Melanocyte of skin (primary cell): ENCODE results near the gene MCOLN1. TPM values are rescaled to one million over a fixed set of nuclear protein-coding genes. Genes with fewer than 3 reads are reported as not detected.

ENCODE experiments used
- small RNA-seq, 2 donors: library from RNA; depleted of rRNA; stranded (forward); fragments of <200 nt; gene quantifications; one replicate each; pipeline ENCODE3, GENCODE V24; 2012
- total RNA-seq, 2 donors: library from RNA; depleted of rRNA; stranded (reverse); fragments of >200 nt; gene quantifications; 2 replicates each; pipeline ENCODE4 v1.2.3, GENCODE V29; 2012

The MCOLN1 gene
- 10 to 100 TPM; 16.0 to 23.7 TPM for total RNA-seq

GRCh38 chr19:7522072-7522922, at the start of gene MCOLN1:
MCOLN1 (plus strand) TSS chr19:7522624; CDS start chr19:7522751, 127 bp downstream.

DNA sequence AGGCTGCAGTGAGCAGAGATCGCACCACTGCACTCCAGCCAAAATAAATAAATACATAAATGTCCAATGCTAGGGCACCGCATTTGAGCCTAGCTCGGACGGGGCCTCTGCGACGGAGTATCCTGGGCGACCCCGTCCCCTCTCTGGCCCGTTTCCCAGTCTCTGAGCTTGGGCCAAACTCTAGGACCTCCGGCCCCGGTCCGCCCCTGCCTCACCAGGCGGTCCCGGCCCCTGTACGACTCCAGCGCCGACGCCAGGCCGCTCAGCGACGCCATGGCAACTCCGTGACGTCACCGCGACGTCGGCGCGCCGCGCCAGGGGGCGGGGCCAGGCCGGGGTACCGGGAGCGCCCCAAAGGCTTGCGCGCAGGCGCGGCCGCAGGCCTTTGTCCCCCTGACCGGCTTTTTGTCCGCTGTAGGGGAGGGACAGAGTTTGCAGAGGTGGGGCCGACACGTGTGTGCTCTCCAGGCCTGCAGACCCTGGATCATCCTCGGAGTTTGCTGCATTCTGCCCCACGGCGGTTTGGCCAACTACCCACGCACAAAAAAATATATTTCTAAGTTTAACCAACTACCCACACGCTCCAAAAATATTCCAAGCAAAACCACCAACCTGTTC, 33.6 kb upstream of the MCOLN1 start, which contains the start of gene PEX11G:
PEX11G (minus strand) TSS at position 300 of the 618 bp plus-strand sequence; CDS start at position 275, 25 bp downstream.

GRCh38 chr19:7515645-7516151, 6.7 kb upstream of the MCOLN1 start, which contains the start of gene ZNF358:
ZNF358 (plus strand) TSS chr19:7516103; CDS start chr19:7519243, 3,140 bp downstream.

GRCh38 chr19:7535047-7535997, 12.9 kb downstream of the MCOLN1 start, which contains the start of gene PNPLA6:
PNPLA6 (plus strand) TSS chr19:7535717; CDS start chr19:7535789, 72 bp downstream.

Small RNAs within 50 kb of the gene (small RNA-seq; reads per million reads assigned to genes)
- gene AC008878.2, result 0 reads per million in 2 donors

Other genes starting within 250 kb of the MCOLN1 start
- 10 to 100 TPM in 1 of 2 donors, 1 to 10 TPM in 1; 6.7 to 11.4 TPM for gene INSR, start 228.2 kb upstream of the MCOLN1 start, total RNA-seq
- 10 to 100 TPM; 39.6 to 42.0 TPM for gene ARHGEF18, start 173.7 kb upstream of the MCOLN1 start, total RNA-seq
- 1 to 10 TPM; 2.7 to 4.5 TPM for gene PEX11G, start 33.6 kb upstream of the MCOLN1 start, total RNA-seq
- 10 to 100 TPM; 15.7 to 22.0 TPM for gene ZNF358, start 6.5 kb upstream of the MCOLN1 start, total RNA-seq
- 10 to 100 TPM; 82.6 to 88.2 TPM for gene PNPLA6, start 13.1 kb downstream of the MCOLN1 start, total RNA-seq
- gene CAMSAP3, start 73.2 kb downstream of the MCOLN1 start, total RNA-seq, result under 1 TPM in 1 of 2 donors, not detected in 1; under 0.01 TPM
- 10 to 100 TPM; 36.5 to 46.6 TPM for gene XAB2, start 106.9 kb downstream of the MCOLN1 start, total RNA-seq
- gene PET100, start 107.2 kb downstream of the MCOLN1 start, total RNA-seq, result 10 to 100 TPM in 1 of 2 donors, 1 to 10 TPM in 1; 9.3 to 11.7 TPM
- gene PCP2, start 111.1 kb downstream of the MCOLN1 start, total RNA-seq, result not detected
- gene STXBP2, start 114.5 kb downstream of the MCOLN1 start, total RNA-seq, result 10 to 100 TPM in 1 of 2 donors, 1 to 10 TPM in 1; 9.6 to 37.3 TPM
- gene RETN, start 146.4 kb downstream of the MCOLN1 start, total RNA-seq, result not detected
- gene MCEMP1, start 154.5 kb downstream of the MCOLN1 start, total RNA-seq, result not detected
- 10 to 100 TPM; 17.2 to 19.3 TPM for gene TRAPPC5, start 158.2 kb downstream of the MCOLN1 start, total RNA-seq
- gene FCER2, start 179.5 kb downstream of the MCOLN1 start, total RNA-seq, result not detected
- gene CLEC4G, start 209.5 kb downstream of the MCOLN1 start, total RNA-seq, result not detected
- not detected for gene CD209, start 224.9 kb downstream of the MCOLN1 start, total RNA-seq
- not detected for gene CLEC4M, start 240.6 kb downstream of the MCOLN1 start, total RNA-seq